Fibroblast of skin of abdomen (primary cell): ENCODE results near the gene NR6A1.

Experiments used
- DNase-seq: peaks from one replicate; pipeline ENCODE4 v3.0.0-alpha.2; 2013

Gene NR6A1

DNA sequence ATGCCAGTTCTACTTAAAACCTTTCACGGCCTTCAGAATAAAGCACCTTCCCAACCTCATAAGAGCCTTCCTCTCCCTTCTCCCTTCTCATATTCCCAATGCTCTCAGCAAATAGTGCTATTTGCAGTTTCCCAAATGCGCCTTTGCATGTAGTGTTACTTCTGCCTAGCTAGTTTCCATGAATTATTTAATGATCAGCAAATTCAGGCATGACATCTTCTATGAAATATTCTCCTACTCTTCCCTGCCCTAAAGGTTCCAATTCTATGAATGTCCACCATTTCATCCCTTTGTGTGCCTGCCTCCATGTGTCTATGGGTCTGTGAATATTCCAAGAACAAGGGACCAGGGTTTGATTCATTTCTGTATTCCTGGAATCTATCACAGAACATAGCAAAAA lies 165.1 kb downstream of the NR6A1 start:
- no peak for DNase-seq

DNA sequence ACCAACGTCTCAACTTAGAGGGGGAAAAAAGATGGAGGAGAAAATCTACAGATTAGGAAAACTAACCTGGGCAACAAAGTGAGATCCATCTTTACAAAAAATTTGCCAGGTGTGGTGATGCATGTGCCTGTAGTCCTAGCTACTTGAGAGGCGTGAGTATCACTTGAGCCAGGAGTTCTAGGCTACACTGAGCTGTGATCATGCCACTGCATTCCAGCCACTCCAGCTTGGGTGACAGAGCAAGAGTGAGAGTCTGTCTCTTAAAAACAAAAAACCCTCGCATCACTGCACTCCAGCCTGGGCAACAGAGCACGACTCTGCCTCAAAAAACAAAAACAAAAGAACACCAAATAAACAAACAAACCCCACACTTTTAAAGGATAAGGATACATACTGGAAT lies 165.9 kb downstream of the NR6A1 start:
- no peak for DNase-seq

DNA sequence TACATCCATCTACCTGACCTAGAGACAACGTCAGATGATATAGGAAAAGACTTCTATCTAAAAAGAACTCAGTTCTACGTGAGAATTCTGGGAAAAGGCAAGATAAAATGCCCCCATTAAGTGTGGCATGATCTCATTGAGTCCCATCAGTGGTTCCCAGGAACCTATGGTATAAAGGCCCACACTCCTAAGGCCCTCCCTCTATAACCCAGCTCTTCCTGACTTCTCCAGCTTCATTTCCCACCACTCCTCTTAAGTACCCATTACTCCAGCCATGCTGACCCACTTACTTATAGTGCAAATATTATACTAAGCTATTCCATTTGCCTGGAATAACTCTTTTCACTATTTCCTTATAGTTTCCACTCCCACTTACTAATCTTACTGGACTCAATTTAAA lies 168.5 kb downstream of the NR6A1 start:
- DNase-seq = no peak

DNA sequence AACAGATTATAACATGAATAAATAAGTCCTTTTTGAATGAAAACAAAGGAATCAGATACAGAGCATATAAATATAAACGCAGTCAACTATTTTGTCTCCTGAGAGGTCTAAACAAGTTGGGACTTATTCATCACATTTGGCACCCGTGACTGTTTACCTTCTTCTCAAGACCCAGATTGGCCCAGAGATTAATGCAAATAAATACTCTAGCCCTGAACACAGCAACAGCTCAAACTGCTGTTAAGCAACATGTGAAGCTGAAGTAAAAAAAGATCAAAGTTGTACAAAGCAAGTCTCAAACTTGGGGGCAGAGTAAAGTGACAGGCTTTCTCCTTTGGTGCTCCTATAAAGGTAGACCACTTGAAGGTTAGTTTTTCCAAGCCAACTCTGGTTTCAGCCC lies 168.9 kb downstream of the NR6A1 start:
- no peak for DNase-seq

DNA sequence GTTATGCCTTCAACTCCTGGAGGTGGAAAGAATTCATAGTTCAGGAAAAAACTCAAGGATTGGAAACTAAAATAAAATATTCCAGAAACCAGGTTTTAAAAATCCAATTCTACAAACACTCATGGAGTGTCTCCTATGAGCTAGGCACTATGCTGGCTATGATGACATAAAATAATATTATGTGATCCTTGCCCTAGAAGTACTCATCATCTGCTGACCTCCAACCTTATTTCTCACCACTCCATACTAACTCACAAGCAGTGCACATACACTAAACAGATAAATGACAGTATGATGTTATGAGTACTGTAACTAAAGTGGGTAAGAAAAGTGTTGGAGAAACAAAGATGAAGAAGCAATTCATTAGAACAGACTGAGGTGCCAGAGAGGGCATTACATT lies 170.7 kb downstream of the NR6A1 start:
- no peak for DNase-seq

DNA sequence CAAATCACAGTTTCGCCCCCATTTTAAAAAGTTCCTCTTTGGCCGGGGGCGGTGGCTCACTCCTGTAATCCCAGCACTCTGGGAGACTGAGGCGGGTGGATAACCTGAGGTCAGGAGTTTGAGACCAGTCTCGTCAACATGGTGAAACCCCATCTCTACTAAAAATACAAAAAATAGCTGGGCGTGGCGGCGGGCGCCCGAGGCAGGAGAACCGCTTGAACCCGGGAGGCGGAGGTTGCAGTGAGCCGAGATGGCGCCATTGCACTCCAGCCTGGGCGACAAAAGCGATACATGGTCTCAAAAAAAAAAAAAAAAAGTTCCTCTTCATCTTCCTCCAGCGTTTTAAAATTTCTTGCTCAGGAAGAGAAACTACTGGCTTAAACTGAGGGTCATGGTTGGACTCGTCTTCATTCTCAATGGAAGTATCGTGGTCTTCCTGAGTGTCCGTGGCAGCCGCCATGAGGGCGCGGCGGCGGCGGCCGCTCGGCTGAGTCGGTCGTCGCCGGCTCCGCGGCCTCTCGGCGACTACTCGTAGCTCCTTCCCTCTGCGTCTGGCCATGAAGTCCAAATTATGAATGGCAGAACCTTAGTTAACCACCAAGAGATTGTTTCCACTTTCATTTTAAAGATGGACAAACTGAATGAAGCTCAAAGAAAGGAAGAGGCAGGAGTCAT lies 171.9 kb downstream of the NR6A1 start:
- no peak for DNase-seq

DNA sequence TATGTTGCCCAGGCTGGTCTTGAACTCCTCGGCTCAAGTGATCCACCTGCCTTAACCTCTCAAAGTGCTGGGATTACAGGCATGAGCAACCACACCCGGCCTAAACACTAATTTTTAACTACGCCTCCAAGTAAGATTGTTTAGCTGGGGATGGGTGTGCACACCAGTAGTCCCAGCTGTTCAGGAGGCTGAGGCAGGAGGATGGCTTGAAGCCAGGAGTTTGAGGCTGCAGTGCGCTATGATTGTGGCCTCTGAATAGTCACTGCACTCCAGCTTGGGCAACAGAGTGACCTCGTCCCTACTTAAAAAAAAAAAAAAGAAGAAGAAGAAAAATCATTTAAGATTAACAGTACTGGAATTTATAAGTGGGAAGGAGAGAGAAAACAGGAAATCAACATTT lies 173.1 kb downstream of the NR6A1 start:
- no peak for DNase-seq

DNA sequence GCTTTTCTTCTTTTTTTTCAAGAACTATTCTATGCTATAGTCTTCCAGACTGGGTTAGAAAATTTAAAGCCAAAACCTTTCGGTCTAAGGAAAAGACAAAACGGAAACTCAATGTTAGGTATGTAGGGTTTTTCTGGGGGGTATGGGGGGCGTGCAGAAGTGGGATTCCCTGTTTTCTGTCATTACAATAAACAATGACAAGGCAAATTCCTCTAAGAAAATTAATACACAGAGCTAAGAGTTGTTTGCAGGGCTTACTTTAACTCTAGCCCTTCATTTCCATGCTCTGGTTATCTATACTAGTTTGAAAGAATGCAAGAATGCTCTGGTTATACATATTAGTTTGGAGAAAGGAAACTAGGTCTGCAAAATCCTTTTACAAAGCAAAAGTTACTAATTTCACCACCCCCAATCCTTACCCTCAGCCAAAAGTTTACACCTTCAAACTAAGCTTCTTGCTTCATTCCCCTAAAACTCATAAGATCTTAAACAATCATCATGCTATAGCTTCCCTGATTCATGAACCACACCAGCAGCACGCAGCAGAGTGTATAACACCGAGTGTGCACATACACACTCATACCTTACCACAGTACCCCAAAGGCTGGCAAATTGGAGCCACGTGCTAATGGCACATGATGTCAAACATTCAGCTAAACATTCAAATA lies 174.8 kb downstream of the NR6A1 start:
- DNase-seq = no peak

DNA sequence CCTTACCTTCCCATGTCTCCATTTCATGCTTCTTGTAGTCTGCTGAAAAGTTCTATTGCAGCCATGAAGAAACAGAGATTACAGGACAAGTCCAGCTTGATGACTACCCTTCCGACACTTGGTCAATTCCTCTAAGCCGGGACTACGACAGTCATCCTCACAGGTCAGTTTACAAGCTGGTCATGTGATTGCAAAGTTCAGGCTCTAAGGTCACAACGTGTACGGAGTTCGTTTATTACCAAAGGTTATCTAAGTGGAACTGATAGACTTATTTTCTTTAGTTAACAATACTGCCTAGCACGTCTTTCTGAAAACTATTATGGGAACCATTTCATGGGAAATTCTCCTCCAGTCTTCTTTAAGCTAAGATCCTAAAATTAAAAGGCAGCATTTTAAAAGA lies 175.4 kb downstream of the NR6A1 start:
- no peak for DNase-seq

DNA sequence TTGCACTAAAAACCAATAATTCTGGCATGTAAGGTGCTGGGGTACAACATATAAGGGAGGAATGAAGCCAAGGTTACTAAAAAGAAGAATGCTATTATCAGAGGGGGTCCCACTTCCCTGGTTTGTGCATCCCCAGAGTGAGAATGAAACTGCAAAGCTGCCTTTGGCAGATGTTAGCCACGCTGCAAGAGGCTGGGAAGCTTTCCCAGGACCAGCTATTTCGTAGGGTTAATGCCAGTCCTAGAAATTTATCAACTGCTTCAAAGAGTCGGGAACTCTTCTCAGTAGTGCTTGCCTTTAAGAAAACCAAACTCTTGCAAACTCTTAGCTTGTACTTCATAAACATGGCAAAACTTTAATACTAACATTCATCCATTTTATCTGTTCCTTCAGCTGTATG lies 176.4 kb downstream of the NR6A1 start:
- no peak for DNase-seq

DNA sequence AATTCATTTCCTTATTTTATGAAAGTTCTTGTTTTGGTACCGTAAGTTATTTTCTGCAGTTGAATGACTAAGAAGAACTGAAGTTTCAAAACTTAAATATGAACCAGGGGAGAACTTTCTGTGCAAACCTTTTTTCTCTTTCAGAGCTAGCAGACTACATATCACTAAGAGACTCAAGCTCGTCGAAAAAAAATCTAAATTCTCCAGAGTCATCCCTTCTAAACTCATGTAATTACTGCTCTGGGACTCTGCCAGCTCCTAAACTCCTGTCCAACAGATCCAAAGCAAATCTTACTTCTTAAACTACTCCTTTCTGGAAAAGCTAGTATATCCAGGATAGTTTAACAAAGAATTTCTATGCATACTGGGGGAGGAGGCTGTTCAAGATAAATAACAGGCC lies 176.9 kb downstream of the NR6A1 start:
- peak; percentile 31 for DNase-seq

DNA sequence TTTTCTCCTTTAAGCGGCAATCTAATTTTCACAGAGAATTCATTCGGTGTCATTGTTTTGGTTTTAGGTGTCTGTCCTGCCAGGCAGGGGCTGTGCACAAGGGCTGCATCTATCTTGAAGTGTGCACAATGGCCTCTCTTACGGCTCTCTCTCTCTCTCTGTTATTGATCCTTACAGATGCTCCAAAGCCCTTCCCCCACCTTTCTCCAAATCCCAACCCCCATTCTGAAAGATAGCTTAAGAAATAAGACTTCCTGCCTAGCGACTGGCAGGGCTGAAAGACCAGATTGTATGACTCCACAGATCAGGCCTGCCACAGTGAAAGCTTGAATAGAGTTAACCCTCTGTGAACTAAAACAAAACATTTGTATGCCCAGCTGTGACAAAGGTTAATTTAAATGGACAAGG lies 177.5 kb downstream of the NR6A1 start:
- DNase-seq = peak; percentile 31

DNA sequence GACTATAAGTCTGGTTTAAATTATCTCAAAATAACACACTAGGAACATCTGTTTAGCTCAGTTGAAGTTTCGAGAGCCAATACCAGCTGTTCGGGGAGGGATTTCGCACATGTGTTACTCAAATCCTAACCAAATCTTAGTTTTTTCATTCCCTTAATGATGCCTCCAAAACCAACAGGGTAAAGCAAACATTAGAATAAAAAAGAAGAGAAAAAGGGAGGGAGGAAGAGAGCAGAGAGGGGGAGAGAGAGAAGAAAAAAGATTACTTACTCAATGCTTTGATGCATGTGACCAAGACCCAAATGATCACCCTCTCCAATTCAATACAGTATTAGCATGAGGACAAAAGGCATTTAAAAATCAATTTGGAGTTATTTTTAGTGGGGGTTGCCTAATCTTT lies 177.9 kb downstream of the NR6A1 start:
- DNase-seq = peak; percentile 39

DNA sequence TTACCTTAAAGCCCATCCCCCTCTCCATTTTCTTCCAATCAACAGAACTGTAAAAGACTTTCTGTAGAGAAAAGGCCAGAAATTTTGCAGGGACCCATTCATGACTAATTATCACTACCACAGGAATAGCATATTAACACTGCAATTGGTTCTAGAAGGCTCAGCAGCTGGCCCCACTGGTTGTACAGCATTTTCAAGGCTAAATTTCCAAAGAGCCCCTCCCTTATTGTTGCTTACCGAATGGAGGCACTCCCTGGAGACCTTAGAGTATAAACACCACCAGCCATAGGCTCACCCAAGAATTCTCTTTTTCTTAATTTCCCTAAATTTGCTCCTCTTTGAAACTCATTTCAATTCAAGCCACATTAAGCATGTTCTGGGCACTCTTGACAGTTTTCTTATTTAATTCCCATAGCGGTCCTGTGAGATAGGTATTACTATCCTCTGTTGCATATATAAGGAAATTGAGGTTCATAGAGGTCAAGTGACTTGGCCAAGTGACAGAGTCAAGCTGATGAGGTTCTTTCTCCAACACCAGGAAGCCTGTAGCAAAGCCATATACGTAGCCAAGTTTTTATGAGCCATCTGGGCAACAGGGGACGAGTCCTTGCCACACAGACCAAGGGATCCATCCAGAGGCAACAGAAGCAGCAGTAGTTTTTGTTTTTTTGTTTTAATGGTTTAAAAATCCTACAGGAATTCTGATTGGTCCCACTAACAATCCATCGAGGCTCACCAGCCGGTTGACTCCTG lies 180.0 kb downstream of the NR6A1 start:
- DNase-seq = no peak

DNA sequence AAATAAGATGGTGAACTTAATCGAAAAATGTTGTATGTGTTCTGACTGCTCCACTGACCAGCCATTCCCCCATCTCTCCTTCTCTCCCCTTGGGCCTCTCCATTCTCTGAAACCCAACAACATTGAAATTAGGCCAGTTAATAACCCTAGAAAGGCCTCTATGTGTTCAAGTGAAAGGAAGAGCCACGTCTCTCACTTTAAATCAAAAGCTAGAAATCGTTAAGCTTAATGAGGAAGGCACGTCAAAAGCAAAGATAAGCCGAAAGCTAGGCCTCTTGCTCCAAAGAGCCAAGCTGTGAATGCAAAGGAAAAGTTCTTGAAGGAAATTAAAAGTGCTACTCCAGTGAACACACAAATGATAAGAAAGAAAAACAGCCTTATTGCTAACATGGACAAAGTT lies 186.5 kb downstream of the NR6A1 start:
- no peak for DNase-seq

DNA sequence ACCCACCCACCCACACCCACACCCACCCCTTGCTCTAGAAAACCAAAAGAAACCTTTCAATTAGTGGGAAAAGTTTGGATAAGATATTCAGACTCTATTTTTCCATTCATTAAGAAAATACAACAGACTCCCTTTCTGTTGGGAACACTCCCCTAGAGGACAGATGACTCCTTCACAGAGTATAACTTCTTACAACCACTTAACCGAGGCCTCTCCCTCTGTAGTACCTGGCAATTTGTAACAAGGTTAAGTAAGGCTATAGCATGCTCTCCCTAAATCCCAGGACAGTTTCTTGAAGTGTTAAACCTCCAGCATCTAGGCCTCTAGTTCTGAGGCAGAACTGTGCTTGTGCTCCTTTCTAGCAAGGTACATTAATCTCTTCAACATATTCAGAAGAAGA lies 188.0 kb downstream of the NR6A1 start:
- no peak for DNase-seq

DNA sequence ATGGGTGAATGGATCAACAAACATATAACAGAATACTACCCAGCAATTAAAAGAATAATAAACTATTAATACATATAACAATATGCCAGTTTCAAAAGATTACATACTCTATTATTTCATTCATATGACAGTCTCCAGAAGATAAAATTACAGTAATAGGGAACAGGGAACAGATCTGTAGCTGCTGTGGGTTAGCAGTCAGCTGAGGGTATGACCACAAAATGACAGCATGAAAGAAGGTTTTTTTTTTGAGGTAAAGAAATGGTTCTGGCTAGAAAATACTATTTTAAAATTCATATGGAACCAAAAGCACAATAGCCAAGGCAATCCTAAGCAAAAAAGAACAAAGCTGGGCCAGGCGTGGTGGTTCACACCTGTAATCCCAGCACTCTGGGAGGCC lies 190.9 kb downstream of the NR6A1 start:
- no peak for DNase-seq

DNA sequence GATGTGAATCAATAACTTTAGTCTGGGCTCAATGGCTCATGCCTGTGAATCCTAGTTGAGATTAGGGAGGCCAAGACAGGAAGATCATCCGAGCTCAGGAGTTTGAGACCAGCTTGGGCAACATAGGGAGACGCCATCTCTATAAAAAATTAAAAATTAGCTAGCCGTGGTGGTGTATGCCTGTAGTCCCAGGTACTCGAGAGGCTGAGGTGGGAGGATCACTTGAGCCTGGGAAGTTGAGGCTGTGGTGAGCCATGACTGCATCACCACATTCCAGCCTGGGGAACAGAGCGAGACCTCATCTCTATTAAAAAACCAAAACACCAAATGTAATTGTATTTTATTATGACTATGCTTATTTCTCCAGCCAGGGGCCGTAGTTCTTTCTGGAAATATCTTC lies 194.4 kb downstream of the NR6A1 start:
- no peak for DNase-seq

DNA sequence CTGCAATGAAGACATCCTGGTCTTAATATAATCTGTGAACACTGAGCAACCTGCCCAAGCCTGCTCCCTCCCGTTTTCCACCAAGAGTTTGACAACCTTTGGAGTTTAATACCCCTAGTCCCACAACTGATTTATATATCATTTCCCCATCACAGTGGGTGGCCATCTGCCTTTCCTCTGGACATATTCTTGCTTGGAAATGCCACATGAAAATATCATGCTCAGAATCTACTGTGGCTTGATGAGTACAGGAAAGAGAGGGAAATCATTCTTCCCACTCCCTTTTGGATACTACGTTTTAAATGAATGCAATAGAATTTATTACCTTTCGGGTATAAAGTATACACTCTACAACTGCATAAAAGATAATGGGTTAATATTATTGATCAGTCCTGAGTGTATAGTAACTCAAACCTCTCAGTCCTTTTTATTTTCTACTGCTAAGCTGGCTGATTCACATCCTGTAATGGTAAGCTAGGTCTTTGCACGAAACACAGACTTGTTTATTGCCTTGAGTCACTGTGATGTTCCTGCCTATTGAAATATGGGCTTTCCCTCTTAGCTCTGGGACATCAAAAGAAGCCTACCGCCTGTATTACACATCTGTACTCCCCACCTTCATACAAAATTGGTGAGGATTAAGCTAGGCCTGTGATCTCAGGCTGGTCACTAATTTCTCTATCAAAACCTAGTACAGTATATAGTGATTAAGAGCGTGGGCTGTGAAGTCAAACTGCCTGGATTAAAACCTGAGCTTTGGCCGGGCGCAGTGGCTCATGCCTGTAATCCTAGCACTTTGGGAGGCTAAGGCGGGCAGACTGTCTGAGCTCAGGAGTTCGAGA lies 196.4 kb downstream of the NR6A1 start:
- peak; percentile 82 for DNase-seq

DNA sequence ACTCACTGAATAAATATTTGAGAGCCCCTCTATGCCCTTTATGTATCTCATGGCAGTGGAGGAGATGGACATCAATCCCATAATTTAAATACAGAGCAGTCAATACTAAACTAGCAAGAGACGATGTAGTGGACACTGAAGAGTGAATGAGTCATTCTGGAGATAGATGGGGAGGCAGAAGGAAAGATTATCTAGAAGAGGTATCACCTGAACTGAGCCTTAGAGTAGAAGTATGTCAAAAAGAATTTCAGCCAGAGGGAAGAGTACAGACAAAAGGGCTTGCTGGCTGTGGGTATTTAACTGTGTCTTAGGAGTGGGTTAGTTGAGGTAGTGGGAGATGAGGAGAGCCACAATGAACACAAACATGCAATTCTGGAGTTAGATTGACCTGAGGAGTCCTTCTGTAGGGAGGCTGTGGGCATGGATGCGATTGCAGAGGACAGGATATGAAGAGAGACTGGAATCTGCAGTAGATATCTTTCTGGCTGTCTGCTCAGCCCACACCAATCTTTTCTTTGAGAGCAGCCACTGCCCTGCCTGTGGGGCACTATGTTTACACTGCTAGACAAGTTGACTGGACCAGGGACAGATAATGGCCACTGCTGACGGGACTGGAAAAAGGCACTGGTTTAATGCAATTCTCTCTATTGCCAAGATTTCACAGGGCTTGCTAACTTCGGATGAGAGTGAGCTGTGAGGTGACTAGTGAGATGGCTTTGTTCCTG lies 200.0 kb downstream of the NR6A1 start:
- DNase-seq = no peak

DNA sequence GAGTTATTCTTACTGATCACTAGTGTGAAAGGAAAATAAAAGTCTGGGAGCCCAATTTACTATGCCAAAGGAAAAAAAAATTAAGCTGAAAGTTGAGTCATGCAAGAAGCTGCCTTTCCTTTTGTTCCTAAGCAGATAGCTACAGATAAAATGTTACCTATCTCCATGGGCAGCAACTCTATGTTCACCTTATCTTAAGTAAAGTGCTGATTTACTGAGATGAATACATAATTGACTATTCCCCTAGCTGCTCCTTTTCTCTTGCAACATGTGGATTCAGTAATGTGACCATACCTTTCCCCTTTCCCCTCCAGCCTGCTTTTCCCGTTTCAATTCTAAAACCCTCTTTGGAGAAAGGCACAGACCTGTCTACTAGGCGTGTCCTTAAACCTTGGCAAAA lies 201.2 kb downstream of the NR6A1 start:
- no peak for DNase-seq

DNA sequence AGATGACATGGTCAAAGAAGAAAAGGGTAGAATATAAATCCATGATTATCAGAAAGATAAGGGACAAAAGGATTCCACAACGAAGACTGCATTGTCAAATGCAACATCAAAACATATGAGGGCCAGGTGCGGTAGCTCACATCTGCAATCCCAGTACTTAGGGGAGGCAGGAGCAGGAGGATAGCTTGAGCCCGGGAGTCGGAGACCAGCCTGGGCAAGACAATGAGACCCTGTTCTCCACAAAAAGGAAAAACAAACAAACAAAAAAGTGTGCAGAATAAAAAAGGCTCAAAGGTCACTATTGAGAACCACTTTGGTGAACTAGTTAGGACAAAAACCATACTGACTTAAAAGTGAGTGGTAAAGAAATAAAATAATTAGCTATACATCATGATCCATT lies 203.7 kb downstream of the NR6A1 start:
- no peak for DNase-seq
